ENCODE data around the gene NOL3. TPM values are rescaled to one million over a fixed set of nuclear protein-coding genes. Genes with fewer than 3 reads are reported as not detected.

Gene NOL3
- total RNA-seq, 1 experiment from 2014 or later, result 0.15 TPM

DNA sequence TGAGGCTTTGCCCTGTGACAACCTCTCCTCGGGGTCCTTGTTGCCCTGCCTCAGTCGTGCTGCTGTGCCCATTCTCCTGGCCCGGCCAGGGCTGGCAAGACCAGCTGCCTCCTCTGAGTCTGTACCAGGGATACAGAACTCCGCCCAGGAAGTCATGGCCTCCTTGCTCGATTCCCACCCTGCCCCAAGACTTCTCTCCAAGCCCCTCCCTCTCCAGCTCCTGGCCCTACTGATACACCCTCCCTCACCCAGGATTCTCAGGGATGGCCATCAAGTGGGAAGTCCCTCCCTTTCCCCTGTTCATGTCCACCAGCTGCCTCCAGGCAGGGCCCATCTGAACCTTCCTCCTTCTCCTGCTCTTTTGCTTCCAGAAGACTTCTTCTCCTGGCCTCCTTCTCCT, 45.4 kb downstream of the NOL3 start:
- Histone ChIP-seq H3K9ac (ENCODE audit: low read length) (no peak overlapping the region), H3K79me2 (ENCODE audit: low read length) (no peaks in the 10 kb centered on the region), H3K4me1 (ENCODE audit: low read length) (no peaks in the 10 kb centered on the region)

DNA sequence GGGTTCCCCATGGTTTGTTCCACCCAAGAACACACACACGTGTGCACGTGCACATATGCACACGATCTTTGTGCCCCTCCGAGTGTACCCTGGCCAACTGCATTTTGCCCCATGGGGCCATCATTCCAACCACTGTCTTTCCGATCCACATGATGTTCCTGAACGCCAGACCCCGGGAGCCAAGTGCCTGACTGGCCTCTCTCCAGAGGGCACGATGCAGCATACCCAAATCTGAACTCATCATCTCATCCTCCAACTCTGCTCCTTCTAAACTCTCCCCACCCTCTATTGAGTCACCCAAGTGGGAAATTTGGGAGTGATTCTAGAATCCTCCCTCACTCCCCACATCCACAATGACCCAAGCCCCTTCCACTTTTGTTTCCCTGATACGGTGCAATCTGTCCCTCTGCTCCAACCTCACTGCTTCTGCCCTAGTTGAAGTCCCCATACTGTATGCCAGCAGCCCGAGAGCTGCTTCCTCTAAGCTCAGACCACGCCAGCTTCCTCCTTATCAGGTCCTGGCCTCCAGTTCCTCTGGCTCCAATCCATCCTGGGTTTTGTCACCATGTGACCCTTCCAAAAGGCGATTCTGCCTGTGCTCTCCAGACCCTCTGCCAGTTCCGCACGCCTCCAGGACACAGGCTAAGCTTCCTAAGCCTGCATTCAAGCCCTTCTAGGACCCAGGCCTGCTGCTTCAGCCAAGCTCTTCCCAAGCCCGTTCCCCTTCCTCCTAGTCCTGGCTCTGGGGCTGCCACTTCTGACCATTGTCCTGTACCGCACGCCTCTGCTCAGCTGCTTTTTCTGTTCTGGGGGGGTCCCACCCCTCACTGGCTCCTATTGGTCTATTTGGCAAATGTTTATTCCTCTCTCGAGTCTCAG, 46.5 kb downstream of the NOL3 start:
- H4K20me1 ChIP-seq (ENCODE audit: insufficient read depth, low read depth, low read length), result no peaks in the 10 kb centered on the region
- no peak for DNase-seq
- no peak overlapping the region for H3K4me2 ChIP-seq (ENCODE audit: low read depth, low read length, poor library complexity, severe bottlenecking)
- H3K27ac ChIP-seq (ENCODE audit: low read length), result no peak overlapping the region
- H3K79me2 ChIP-seq (ENCODE audit: low read length), result no peaks in the 10 kb centered on the region
- no peak overlapping the region for H3K4me3 ChIP-seq (ENCODE audit: low read length)
- H2AFZ ChIP-seq (ENCODE audit: low read length), result no peak overlapping the region
- no peaks in the 10 kb centered on the region for H3K9me3 ChIP-seq (ENCODE audit: low read length)
- no peaks in the 10 kb centered on the region for H3K36me3 ChIP-seq (ENCODE audit: insufficient read depth, low read length)
- H3K4me1 ChIP-seq (ENCODE audit: low read length), result no peaks in the 10 kb centered on the region
- H3K27me3 ChIP-seq (ENCODE audit: low read length), result no peaks in the 10 kb centered on the region
- H3K9me2 ChIP-seq (replicated peaks; ENCODE audit: insufficient read depth, low read length), result no peaks in the 10 kb centered on the region
- H3K9ac ChIP-seq (ENCODE audit: low read length), result no peak overlapping the region

More for the DNA sequence above, 45.4 kb downstream of the NOL3 start:
- no peaks in the 10 kb centered on the region for H4K20me1 ChIP-seq (ENCODE audit: insufficient read depth, low read depth, low read length)
- H3K36me3 ChIP-seq (ENCODE audit: insufficient read depth, low read length), result no peaks in the 10 kb centered on the region
- no peaks in the 10 kb centered on the region for H3K27me3 ChIP-seq (ENCODE audit: low read length)
- H3K27ac ChIP-seq (ENCODE audit: low read length), result no peak overlapping the region
- H2AFZ ChIP-seq (ENCODE audit: low read length), result no peak overlapping the region
- H3K9me2 ChIP-seq (replicated peaks; ENCODE audit: insufficient read depth, low read length), result no peaks in the 10 kb centered on the region
- H3K4me2 ChIP-seq (ENCODE audit: low read depth, low read length, poor library complexity, severe bottlenecking), result no peak overlapping the region
- DNase-seq, result no peak
- no peaks in the 10 kb centered on the region for H3K9me3 ChIP-seq (ENCODE audit: low read length)
- H3K4me3 ChIP-seq (ENCODE audit: low read length), result no peak overlapping the region

DNA sequence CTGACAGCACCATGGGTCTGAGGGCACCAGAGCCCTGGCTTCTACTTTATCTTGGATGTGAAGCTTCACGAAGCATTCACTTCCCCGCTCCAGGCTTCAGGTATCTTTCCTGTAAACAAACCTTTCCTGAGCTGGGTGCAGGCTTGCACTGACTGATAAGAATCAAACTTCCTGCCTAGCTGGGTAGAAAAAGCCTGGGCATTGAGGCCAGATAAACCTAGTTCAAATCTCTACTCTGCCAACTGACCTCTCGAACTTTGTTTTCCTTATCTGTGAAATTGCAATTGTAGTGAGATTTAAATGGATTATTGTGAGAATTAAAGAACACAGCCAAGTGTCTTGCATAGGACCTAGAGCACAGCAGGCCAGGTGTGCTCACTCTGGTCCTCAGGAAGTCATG, 53.7 kb downstream of the NOL3 start:
- peaks cover 27% of the 10 kb centered on the region for H3K79me2 ChIP-seq (ENCODE audit: low read length)
- H3K4me2 ChIP-seq (ENCODE audit: low read depth, low read length, poor library complexity, severe bottlenecking), result no peak overlapping the region
- peaks cover 30% of the 10 kb centered on the region for H3K4me1 ChIP-seq (ENCODE audit: low read length)
- H3K27me3 ChIP-seq (ENCODE audit: low read length), result no peaks in the 10 kb centered on the region
- no peaks in the 10 kb centered on the region for H3K9me3 ChIP-seq (ENCODE audit: low read length)
- H3K36me3 ChIP-seq (ENCODE audit: insufficient read depth, low read length), result peaks cover 4% of the 10 kb centered on the region; the same call in 1 of the 2 replicates
- DNase-seq, result no peak
- H3K9me2 ChIP-seq (replicated peaks; ENCODE audit: insufficient read depth, low read length), result no peaks in the 10 kb centered on the region
- peaks cover 10% of the 10 kb centered on the region; the same call in 1 of the 2 replicates for H4K20me1 ChIP-seq (ENCODE audit: insufficient read depth, low read depth, low read length)
- H3K4me3 ChIP-seq (ENCODE audit: low read length), result no peak overlapping the region
- no peak overlapping the region for H3K27ac ChIP-seq (ENCODE audit: low read length)
- H3K9ac ChIP-seq (ENCODE audit: low read length), result no peak overlapping the region
- no peak overlapping the region for H2AFZ ChIP-seq (ENCODE audit: low read length)

Small RNAs within 50 kb of the gene (small RNA-seq; reads per million reads assigned to genes)
- 1.9 reads per million, percentile 51 among the genes with 10 or more reads in this experiment for gene MIR328

Other genes starting within 250 kb of the NOL3 start
- not detected in 2 replicates for gene RRAD, start 245.0 kb upstream of the NOL3 start, total RNA-seq (2014; rRNA removed; shearing (Covaris generic); ENCODE audit: low replicate concordance)
- gene CIAO2B, start 236.1 kb upstream of the NOL3 start, total RNA-seq (2014; rRNA removed; shearing (Covaris generic); ENCODE audit: low replicate concordance), result 121 and 227 TPM in 2 replicates
- gene CES2, start 235.0 kb upstream of the NOL3 start, total RNA-seq (2014; rRNA removed; shearing (Covaris generic); ENCODE audit: low replicate concordance), result 13.3 and 34.8 TPM in 2 replicates
- gene CES3, start 209.3 kb upstream of the NOL3 start, total RNA-seq (2014; rRNA removed; shearing (Covaris generic); ENCODE audit: low replicate concordance), result 20.9 and 28.3 TPM in 2 replicates
- not detected in 2 replicates for gene CES4A, start 181.9 kb upstream of the NOL3 start, total RNA-seq (2014; rRNA removed; shearing (Covaris generic); ENCODE audit: low replicate concordance)
- 55.6 and 79.3 TPM in 2 replicates for gene CBFB, start 141.4 kb upstream of the NOL3 start, total RNA-seq (2014; rRNA removed; shearing (Covaris generic); ENCODE audit: low replicate concordance)
- gene PHAF1, start 60.6 kb upstream of the NOL3 start, total RNA-seq (2014; rRNA removed; shearing (Covaris generic); ENCODE audit: low replicate concordance), result 16.8 and 30.7 TPM in 2 replicates
- gene B3GNT9, start 19.5 kb upstream of the NOL3 start, total RNA-seq (2014; rRNA removed; shearing (Covaris generic); ENCODE audit: low replicate concordance), result 1.4 and 1.8 TPM in 2 replicates
- 11.4 and 14.7 TPM in 2 replicates for gene TRADD, start 10.6 kb upstream of the NOL3 start, total RNA-seq (2014; rRNA removed; shearing (Covaris generic); ENCODE audit: low replicate concordance)
- gene FBXL8, start 10.6 kb upstream of the NOL3 start, total RNA-seq (2014; rRNA removed; shearing (Covaris generic); ENCODE audit: low replicate concordance), result 2.6 and 14.6 TPM in 2 replicates
- gene HSF4, start 5.8 kb upstream of the NOL3 start, total RNA-seq (2014; rRNA removed; shearing (Covaris generic); ENCODE audit: low replicate concordance), result 12.4 and 15.2 TPM in 2 replicates
- 6.8 and 16.9 TPM in 2 replicates for gene MATCAP1, start 13.4 kb downstream of the NOL3 start, total RNA-seq (2014; rRNA removed; shearing (Covaris generic); ENCODE audit: low replicate concordance)
- not detected in 2 replicates for gene EXOC3L1, start 19.6 kb downstream of the NOL3 start, total RNA-seq (2014; rRNA removed; shearing (Covaris generic); ENCODE audit: low replicate concordance)
- 109 and 171 TPM in 2 replicates for gene E2F4, start 21.6 kb downstream of the NOL3 start, total RNA-seq (2014; rRNA removed; shearing (Covaris generic); ENCODE audit: low replicate concordance)
- 0.82 and 5.6 TPM in 2 replicates for gene ELMO3, start 28.6 kb downstream of the NOL3 start, total RNA-seq (2014; rRNA removed; shearing (Covaris generic); ENCODE audit: low replicate concordance)
- gene TMEM208, start 56.6 kb downstream of the NOL3 start, total RNA-seq (2014; rRNA removed; shearing (Covaris generic); ENCODE audit: low replicate concordance), result 19.5 and 38.9 TPM in 2 replicates
- gene FHOD1, start 76.9 kb downstream of the NOL3 start, total RNA-seq (2014; rRNA removed; shearing (Covaris generic); ENCODE audit: low replicate concordance), result 29.1 and 33.1 TPM in 2 replicates
- 4.9 and 6.1 TPM in 2 replicates for gene SLC9A5, start 78.4 kb downstream of the NOL3 start, total RNA-seq (2014; rRNA removed; shearing (Covaris generic); ENCODE audit: low replicate concordance)
- gene PLEKHG4, start 109.0 kb downstream of the NOL3 start, total RNA-seq (2014; rRNA removed; shearing (Covaris generic); ENCODE audit: low replicate concordance), result 0.36 and 0.86 TPM in 2 replicates
- gene KCTD19, start 156.2 kb downstream of the NOL3 start, total RNA-seq (2014; rRNA removed; shearing (Covaris generic); ENCODE audit: low replicate concordance), result not detected in 2 replicates
- gene LRRC36, start 156.3 kb downstream of the NOL3 start, total RNA-seq (2014; rRNA removed; shearing (Covaris generic); ENCODE audit: low replicate concordance), result not detected in 2 replicates
- gene TPPP3, start 223.0 kb downstream of the NOL3 start, total RNA-seq (2014; rRNA removed; shearing (Covaris generic); ENCODE audit: low replicate concordance), result not detected in 2 replicates
- gene ZDHHC1, start 245.9 kb downstream of the NOL3 start, total RNA-seq (2014; rRNA removed; shearing (Covaris generic); ENCODE audit: low replicate concordance), result 0.11 TPM in 1 of 2 replicates, not detected in the other